GM12864 (cell line): ENCODE data around the gene ZNF79.
A peak's percentile ranks its signal among the peaks of the same experiment; 100 is the strongest.

ENCODE experiments used
- DNase-seq: peaks from one replicate; pipeline ENCODE4 v3.0.0-alpha.2; 2011; ENCODE audit warnings: low read depth
- H3K4me3 ChIP-seq: 2 replicates; pipeline ENCODE4 v1.5.1; 2011; ENCODE audit warnings: mild to moderate bottlenecking, low read depth, low read length, control low read depth
- CTCF ChIP-seq: IDR thresholded peaks from 2 replicates; pipeline ENCODE4 v1.5.1; 2011; ENCODE audit warnings: low read depth, mild to moderate bottlenecking, moderate library complexity, low read length, control low read depth, inconsistent platforms; ENCODE audit errors: missing control alignments

Gene ZNF79

GRCh38 chr9:127444283-127444920 is 20.2 kb downstream of the ZNF79 start:
- TF ChIP-seq CTCF = no peak
- no peak overlapping the region for H3K4me3 ChIP-seq
- DNase-seq = no peak

GRCh38 chr9:127444921-127445850 is 21.0 kb downstream of the ZNF79 start:
- DNase-seq = no peak
- no peak for TF ChIP-seq CTCF
- H3K4me3 ChIP-seq = no peak overlapping the region

GRCh38 chr9:127445851-127446712 is 21.9 kb downstream of the ZNF79 start:
- no peak for TF ChIP-seq CTCF
- no peak for DNase-seq
- H3K4me3 ChIP-seq = no peak overlapping the region

GRCh38 chr9:127446713-127447415 is 22.7 kb downstream of the ZNF79 start:
- TF ChIP-seq CTCF = no peak
- no peak overlapping the region for H3K4me3 ChIP-seq
- no peak for DNase-seq

GRCh38 chr9:127447416-127448111 is 23.4 kb downstream of the ZNF79 start:
- no peak for TF ChIP-seq CTCF
- no peak for DNase-seq
- no peak overlapping the region for H3K4me3 ChIP-seq

- TF ChIP-seq CTCF = no peak
- DNase-seq = no peak
- H3K4me3 ChIP-seq = peak overlapping the region; percentile 76
Observed at GRCh38 chr9:127448112-127448805, 24.1 kb downstream of the ZNF79 start.
